Measurements from ENCODE around the gene PEDS1.
A peak's percentile ranks its signal among the peaks of the same experiment; 100 is the strongest.

PEDS1 gene

DNA sequence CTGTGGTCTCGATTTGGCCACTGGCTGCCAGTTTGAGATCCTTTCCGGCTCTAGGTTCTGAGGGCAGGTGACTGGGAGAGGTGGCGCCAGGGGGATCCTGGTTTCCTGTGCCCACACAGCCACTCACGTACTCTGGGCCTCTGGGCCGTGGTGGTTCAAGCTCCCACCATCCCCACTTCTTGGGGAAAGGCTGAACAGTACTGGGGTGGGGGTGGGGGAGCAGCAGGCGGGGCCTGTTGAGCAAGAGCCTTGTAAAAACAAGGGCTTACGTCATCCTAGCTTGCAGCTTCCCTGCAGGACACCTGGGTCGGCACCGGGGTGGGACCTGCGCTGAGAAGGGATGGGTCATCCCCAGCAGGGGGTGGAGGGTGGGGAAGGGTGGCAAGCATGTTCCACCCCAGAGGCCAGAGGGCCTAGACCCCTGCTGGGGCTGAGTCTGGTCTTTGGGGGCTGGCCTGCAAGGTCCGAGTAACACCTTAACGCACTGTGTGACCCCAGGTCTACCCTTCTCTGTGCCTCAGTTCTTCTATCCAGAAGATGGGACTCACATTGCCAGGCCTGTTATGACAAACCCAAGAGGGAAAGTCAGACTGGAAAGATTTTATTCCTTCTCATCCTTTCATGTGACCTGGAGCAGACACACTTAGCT lies 34.0 kb upstream of the PEDS1 start:
- H3K27ac ChIP-seq: no peak overlapping the region
- no peak overlapping the region for H3K9ac ChIP-seq

DNA sequence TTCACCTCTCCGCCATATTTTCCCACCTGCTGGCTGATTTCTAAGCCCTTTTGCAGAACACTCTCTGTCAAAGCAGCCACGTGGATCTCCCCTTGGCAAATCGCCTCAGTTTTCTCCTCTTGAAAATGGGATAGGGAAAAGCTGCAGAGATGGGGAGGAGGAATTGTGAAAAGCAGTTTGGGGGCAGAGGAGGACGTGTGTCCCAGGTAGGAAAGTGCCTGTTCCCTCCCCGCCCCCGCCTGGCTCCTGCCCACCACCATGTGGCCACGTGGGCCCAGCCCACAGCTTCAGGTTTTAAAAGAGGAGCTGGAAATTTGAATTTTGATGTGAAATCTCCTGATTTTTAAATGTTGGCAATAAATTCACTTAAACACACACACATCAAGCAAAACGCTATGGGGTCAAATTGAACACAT lies 33.5 kb upstream of the PEDS1 start:
- H2AFZ ChIP-seq: peak overlapping the region; percentile 44

More for the DNA sequence above, 34.0 kb upstream of the PEDS1 start:
- Histone ChIP-seq H3K27me3 (ENCODE audit: control insufficient read depth, insufficient read depth, low read length) (no peaks in the 10 kb centered on the region), H3K4me1 (no peaks in the 10 kb centered on the region), H2AFZ (peak overlapping the region; percentile 44), H3K4me2 (ENCODE audit: low read length) (no peak overlapping the region), H3K36me3 (ENCODE audit: control insufficient read depth, insufficient read depth, low read length) (no peaks in the 10 kb centered on the region), H3K9me3 (ENCODE audit: control insufficient read depth, low read length) (no peaks in the 10 kb centered on the region), H3K79me2 (no peaks in the 10 kb centered on the region), H3K4me3 (ENCODE audit: low read depth, low read length) (no peak overlapping the region)
- TF ChIP-seq, protein P1, sequence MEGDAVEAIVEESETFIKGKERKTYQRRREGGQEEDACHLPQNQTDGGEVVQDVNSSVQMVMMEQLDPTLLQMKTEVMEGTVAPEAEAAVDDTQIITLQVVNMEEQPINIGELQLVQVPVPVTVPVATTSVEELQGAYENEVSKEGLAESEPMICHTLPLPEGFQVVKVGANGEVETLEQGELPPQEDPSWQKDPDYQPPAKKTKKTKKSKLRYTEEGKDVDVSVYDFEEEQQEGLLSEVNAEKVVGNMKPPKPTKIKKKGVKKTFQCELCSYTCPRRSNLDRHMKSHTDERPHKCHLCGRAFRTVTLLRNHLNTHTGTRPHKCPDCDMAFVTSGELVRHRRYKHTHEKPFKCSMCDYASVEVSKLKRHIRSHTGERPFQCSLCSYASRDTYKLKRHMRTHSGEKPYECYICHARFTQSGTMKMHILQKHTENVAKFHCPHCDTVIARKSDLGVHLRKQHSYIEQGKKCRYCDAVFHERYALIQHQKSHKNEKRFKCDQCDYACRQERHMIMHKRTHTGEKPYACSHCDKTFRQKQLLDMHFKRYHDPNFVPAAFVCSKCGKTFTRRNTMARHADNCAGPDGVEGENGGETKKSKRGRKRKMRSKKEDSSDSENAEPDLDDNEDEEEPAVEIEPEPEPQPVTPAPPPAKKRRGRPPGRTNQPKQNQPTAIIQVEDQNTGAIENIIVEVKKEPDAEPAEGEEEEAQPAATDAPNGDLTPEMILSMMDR (IDR thresholded peaks at IDR 0.05): no peak

DNA sequence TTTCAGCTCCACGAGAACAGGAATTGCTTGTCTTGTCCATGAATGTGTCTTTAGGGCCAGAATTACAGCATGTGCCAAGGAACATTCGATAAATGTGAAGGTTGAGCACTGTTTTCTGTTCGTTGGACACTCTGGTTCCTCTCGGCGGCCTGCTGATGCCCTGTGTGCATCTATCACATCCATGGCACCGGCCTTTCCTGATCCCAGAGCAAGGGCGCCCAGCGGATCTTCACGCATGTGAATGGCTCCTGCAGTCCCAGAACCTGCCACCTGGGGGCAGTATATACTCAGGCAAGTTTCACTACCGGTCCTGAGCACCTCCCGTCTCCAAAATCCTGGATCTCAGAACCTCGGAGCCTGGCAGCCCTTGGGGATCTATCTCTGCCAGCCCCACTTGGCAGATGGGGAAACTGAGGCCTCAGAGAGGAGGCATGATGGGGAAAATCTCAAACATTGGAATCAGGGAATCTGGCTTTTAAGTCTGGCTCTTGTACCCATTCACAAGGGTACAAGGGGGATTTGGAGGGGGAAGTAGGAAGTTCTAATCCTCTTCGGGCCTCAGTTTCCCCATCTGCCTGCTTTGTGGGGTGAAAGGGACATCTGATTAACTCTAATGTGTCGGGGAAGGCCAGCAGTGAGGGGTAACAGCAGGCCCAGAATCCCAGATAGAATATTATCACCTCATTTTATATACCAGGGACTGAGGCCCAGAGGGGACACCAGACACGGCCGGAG lies 32.8 kb upstream of the PEDS1 start:
- Histone ChIP-seq H3K4me1 (no peaks in the 10 kb centered on the region), H2AFZ (peak overlapping the region; percentile 50), H3K27ac (no peak overlapping the region), H3K4me3 (ENCODE audit: low read depth, low read length) (no peak overlapping the region), H3K27me3 (ENCODE audit: control insufficient read depth, insufficient read depth, low read length) (no peaks in the 10 kb centered on the region), H3K9ac (no peak overlapping the region), H3K4me2 (ENCODE audit: low read length) (no peak overlapping the region), H3K9me3 (ENCODE audit: control insufficient read depth, low read length) (no peaks in the 10 kb centered on the region), H3K79me2 (no peaks in the 10 kb centered on the region), H3K36me3 (ENCODE audit: control insufficient read depth, insufficient read depth, low read length) (no peaks in the 10 kb centered on the region)
- TF ChIP-seq, protein P1 (IDR thresholded peaks at IDR 0.05): peak; percentile 98

More for the DNA sequence above, 33.5 kb upstream of the PEDS1 start:
- no peak overlapping the region for H3K9ac ChIP-seq
- no peaks in the 10 kb centered on the region for H3K9me3 ChIP-seq (ENCODE audit: control insufficient read depth, low read length)
- no peak overlapping the region for H3K4me2 ChIP-seq (ENCODE audit: low read length)
- H3K79me2 ChIP-seq: no peaks in the 10 kb centered on the region
- no peaks in the 10 kb centered on the region for H3K36me3 ChIP-seq (ENCODE audit: control insufficient read depth, insufficient read depth, low read length)
- no peaks in the 10 kb centered on the region for H3K27me3 ChIP-seq (ENCODE audit: control insufficient read depth, insufficient read depth, low read length)
- H3K27ac ChIP-seq: no peak overlapping the region
- no peaks in the 10 kb centered on the region for H3K4me1 ChIP-seq
- TF ChIP-seq, protein P1 (IDR thresholded peaks at IDR 0.05): no peak
- no peak overlapping the region for H3K4me3 ChIP-seq (ENCODE audit: low read depth, low read length)

DNA sequence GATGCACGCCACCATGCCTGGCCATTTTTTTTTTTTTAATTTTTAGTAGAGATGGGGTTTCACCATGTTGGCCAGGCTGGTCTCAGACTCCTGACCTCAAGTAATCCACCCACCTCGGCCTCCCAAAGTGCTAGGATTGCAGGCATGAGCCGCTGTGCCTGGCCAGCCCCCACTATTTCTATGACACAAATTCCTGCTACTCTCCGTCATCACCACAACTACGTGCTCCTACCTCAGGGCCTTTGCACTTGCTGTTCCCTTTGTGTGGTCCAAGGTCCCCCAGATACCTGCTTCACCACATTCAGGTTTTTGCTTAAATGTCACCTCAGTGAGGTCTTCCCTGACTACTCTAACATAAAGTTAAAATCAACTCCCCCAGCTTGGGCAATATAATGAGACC lies 31.9 kb upstream of the PEDS1 start:
- no peak overlapping the region for H3K9ac ChIP-seq
- H3K9me3 ChIP-seq (ENCODE audit: control insufficient read depth, low read length): no peaks in the 10 kb centered on the region
- TF ChIP-seq, protein P1 (IDR thresholded peaks at IDR 0.05): no peak
- H3K27ac ChIP-seq: no peak overlapping the region
- no peak overlapping the region for H3K4me2 ChIP-seq (ENCODE audit: low read length)
- no peak overlapping the region for H3K4me3 ChIP-seq (ENCODE audit: low read depth, low read length)
- H3K4me1 ChIP-seq: no peaks in the 10 kb centered on the region
- H3K27me3 ChIP-seq (ENCODE audit: control insufficient read depth, insufficient read depth, low read length): no peaks in the 10 kb centered on the region
- no peak overlapping the region for H2AFZ ChIP-seq
- H3K79me2 ChIP-seq: no peaks in the 10 kb centered on the region
- H3K36me3 ChIP-seq (ENCODE audit: control insufficient read depth, insufficient read depth, low read length): no peaks in the 10 kb centered on the region
